HCT116 (cell line): ENCODE measurements around the gene CPT1C. TPM values are rescaled to one million over a fixed set of nuclear protein-coding genes. Genes with fewer than 3 reads are reported as not detected.

ENCODE experiments used
- ATAC-seq: fragments of 200-7000 bp; cut with Tn5 transposase; 2 replicates; pipeline ENCODE4 v1.9.1; 2020; ENCODE audit warnings: mild to moderate bottlenecking, moderate library complexity
- BruUV-seq: library from RNA; stranded (reverse); fragments of 400-500 nt; replicated peaks from 2 replicates; lab custom pipeline; 2021; lab: Mats Ljungman, UMichigan
- CTCF ChIA-PET: fragments of 300-600 bp; sonication (Branson Sonifier 250); formaldehyde crosslinking; loops from one replicate; lab custom pipeline; 2021; ENCODE audit warnings: antibody characterized with exemption; lab: Charles Lee
- POLR2A ChIA-PET: fragments of 300-600, 350-600 bp; sonication (Branson Sonifier 250); formaldehyde crosslinking; loops from one replicate; lab custom pipeline; 2021; ENCODE audit warnings: antibody characterized with exemption; lab: Charles Lee
- RAD21 ChIA-PET, 2 experiments: fragments of 300-600 bp; sonication (Branson Sonifier 250); formaldehyde crosslinking; loops; one replicate each; lab custom pipeline; 2023; ENCODE audit warnings: low total read pairs in 2 of 2; ENCODE audit not compliant: uncharacterized antibody in 2 of 2, unreplicated experiment in 2 of 2, low non-redundant PET in 1 of 2; lab: Charles Lee
- DNase-seq: peaks from one replicate; pipeline ENCODE4 v3.0.0-alpha.2; 2010; ENCODE audit warnings: low read depth, low spot score
- H2AFZ ChIP-seq: fragments of 200-600 bp; shearing (Covaris generic), sonication (generic); 2 replicates; pipeline ENCODE4 v1.6.1; 2017; ENCODE audit warnings: low read depth, mixed run types, mixed read lengths, antibody characterized with exemption, low read length; ENCODE audit not compliant: poor library complexity, severe bottlenecking
- H3K27ac ChIP-seq: 2 replicates; pipeline ENCODE4 v1.5.1; 2012; ENCODE audit warnings: low read depth, low read length
- H3K27me3 ChIP-seq: fragments of 200-600 bp; sonication (generic); 2 replicates; pipeline ENCODE4 v1.6.1; 2016; ENCODE audit warnings: mixed run types, low read length, mixed read lengths; ENCODE audit not compliant: insufficient read depth
- H3K36me3 ChIP-seq, 2 experiments: fragments of 200-500 bp in 1 of 2; fragments of 200-600 bp in 1 of 2; sonication (Bioruptor generic) in 1 of 2; sonication (generic) in 1 of 2; 2 replicates each; pipeline versions ENCODE4 v1.5.1 to v1.6.1; 2014 to 2016; ENCODE audit warnings: low read length in 2 of 2, inconsistent platforms in 1 of 2, mixed read lengths in 1 of 2, mixed run types in 1 of 2; ENCODE audit not compliant: insufficient read depth in 2 of 2, control insufficient read depth in 1 of 2
- H3K4me1 ChIP-seq, 2 experiments: fragments of 200-600 bp in 1 of 2; sonication (generic) in 1 of 2; 2 replicates each; pipeline versions ENCODE4 v1.5.1 to v1.6.1; 2012 to 2017; ENCODE audit warnings: low read length in 2 of 2, inconsistent platforms in 1 of 2, mild to moderate bottlenecking in 1 of 2, mixed read lengths in 1 of 2, mixed run types in 1 of 2, moderate library complexity in 1 of 2; ENCODE audit not compliant: insufficient read depth in 2 of 2, control insufficient read depth in 1 of 2
- H3K4me2 ChIP-seq: fragments of 200-600 bp; sonication (generic); 2 replicates; pipeline ENCODE4 v1.6.1; 2017; ENCODE audit warnings: mixed run types, low read length, mixed read lengths
- H3K4me3 ChIP-seq, 2 experiments: fragments of 200-600 bp in 1 of 2; sonication (generic) in 1 of 2; replicated peaks in 1 of 2; 2 replicates each; pipeline ENCODE4 v1.5.1; 2011 to 2016; ENCODE audit warnings: low read length in 2 of 2, control low read depth in 1 of 2, low read depth in 1 of 2, mild to moderate bottlenecking in 1 of 2, mixed read lengths in 1 of 2, mixed run types in 1 of 2
- H3K79me2 ChIP-seq: fragments of 200-600 bp; sonication (generic); 2 replicates; pipeline ENCODE4 v1.6.1; 2017; ENCODE audit warnings: mild to moderate bottlenecking, mixed run types, low read length, moderate library complexity, mixed read lengths; ENCODE audit not compliant: insufficient read depth
- H3K9ac ChIP-seq: fragments of 200-600 bp; sonication (generic); 2 replicates; pipeline ENCODE4 v1.6.1; 2016; ENCODE audit warnings: low read length, mixed read lengths
- H3K9me2 ChIP-seq: fragments of 200-600 bp; sonication (generic), shearing (Covaris generic); 2 replicates; pipeline ENCODE4 v1.6.1; 2017; ENCODE audit warnings: mixed run types, mild to moderate bottlenecking, moderate library complexity; ENCODE audit not compliant: insufficient read depth
- H3K9me3 ChIP-seq, 2 experiments: fragments of 200-500 bp in 1 of 2; fragments of 200-600 bp in 1 of 2; sonication (Bioruptor generic) in 1 of 2; sonication (generic) in 1 of 2; 2 replicates each; pipeline ENCODE4 v1.6.1; 2014 to 2017; ENCODE audit warnings: low read length in 2 of 2, mixed read lengths in 2 of 2, inconsistent platforms in 1 of 2, low read depth in 1 of 2, mild to moderate bottlenecking in 1 of 2, mixed run types in 1 of 2, moderate library complexity in 1 of 2; ENCODE audit not compliant: control insufficient read depth in 1 of 2, insufficient read depth in 1 of 2
- H4K20me1 ChIP-seq: fragments of 200-600 bp; sonication (generic), shearing (Covaris generic); 2 replicates; pipeline ENCODE4 v1.6.1; 2017; ENCODE audit warnings: mixed run types, mild to moderate bottlenecking, moderate library complexity; ENCODE audit not compliant: insufficient read depth
- POLR2AphosphoS5 ChIP-seq: IDR thresholded peaks from 2 replicates; pipeline ENCODE4 v1.6.1; 2011; ENCODE audit warnings: mild to moderate bottlenecking, low read depth, low read length, moderate library complexity
- REST ChIP-seq: IDR thresholded peaks from 2 replicates; pipeline ENCODE4 v1.6.1; 2012; ENCODE audit warnings: low read depth
- SIN3A ChIP-seq: IDR thresholded peaks from 2 replicates; pipeline ENCODE4 v1.6.1; 2012; ENCODE audit warnings: low read depth
- SRF ChIP-seq: IDR thresholded peaks from 2 replicates; pipeline ENCODE4 v1.6.1; 2012; ENCODE audit warnings: low read depth
- TCF7L2 ChIP-seq: IDR thresholded peaks from 2 replicates; pipeline ENCODE4 v1.7.0; 2011; ENCODE audit warnings: borderline replicate concordance, inconsistent platforms; ENCODE audit not compliant: insufficient read depth, insufficient read length; ENCODE audit errors: extremely low read depth
- YY1 ChIP-seq: IDR thresholded peaks from 2 replicates; pipeline ENCODE4 v1.6.1; 2011; ENCODE audit warnings: low read length, low read depth, moderate library complexity, mild to moderate bottlenecking; ENCODE audit not compliant: insufficient replicate concordance; ENCODE audit errors: extremely low read depth
- intact Hi-C: fragments of 100-400 bp; cut with micrococcal nuclease; formaldehyde crosslinking; loops from 2 replicates; pipeline ENCODE4 v1.10.0; 2022
- total RNA-seq: library from RNA; stranded (reverse); gene quantifications from one replicate; pipeline ENCODE4 v1.2.1, GENCODE V29; 2021; ENCODE audit not compliant: unreplicated experiment

Gene CPT1C
- total RNA-seq, 1 experiment from 2014 or later = 12.0 TPM

GRCh38 chr19:49665351-49666119 is 25.4 kb upstream of the CPT1C start, which contains the start of the genes BCL2L12 and IRF3:
Gene BCL2L12, plus strand, starts transcription at chr19:49665933. Its CDS starts 760 bp downstream, at chr19:49666693.
Gene IRF3, minus strand, starts transcription at chr19:49665857. Its CDS starts 1,019 bp downstream, at chr19:49664838.
- Histone ChIP-seq H3K4me2 (peak within 1 kb of the TSS; percentile 78), H3K36me3 (peaks cover 4 to 37% of the 10 kb centered on the region in 2 experiments; a peak in 3 of 4 replicates), H2AFZ (no peak within 1 kb of the TSS), H3K27ac (peak within 1 kb of the TSS; percentile 95), H3K9ac (peak within 1 kb of the TSS; percentile 91)
- DNase-seq (peak; percentile 88), ATAC-seq (peak; percentile 75)
- BruUV-seq = TSS peak; percentile 63
- ChIA-PET CTCF (interaction anchor here (2.0 to 2.2 kb wide), 2 partner anchors 11 to 95 kb away, joined by 6 read pairs; partner anchors contain the start of gene PRMT1), RAD21 (no interaction called here)
- TF ChIP-seq POLR2AphosphoS5 = peak; percentile 40; the same call in 1 of the 2 replicates
- peak; percentile 19 for TF ChIP-seq YY1
- TF ChIP-seq REST = no peak
- TF ChIP-seq TCF7L2 = no peak
- TF ChIP-seq SIN3A = peak; percentile 77
- peak; percentile 100 for TF ChIP-seq SRF
- TF ChIP-seq, all 23 proteins: peak for 4
- peak within 1 kb of the TSS; percentile 90 to 95 for H3K4me3 ChIP-seq
- no peaks in the 10 kb centered on the region for H4K20me1 ChIP-seq
- no peaks in the 10 kb centered on the region for H3K9me2 ChIP-seq
- intact Hi-C loops = no loop called here
- peaks cover 59% of the 10 kb centered on the region for H3K79me2 ChIP-seq
- H3K27me3 ChIP-seq = no peaks in the 10 kb centered on the region
- H3K4me1 ChIP-seq = peaks cover 6 to 30% of the 10 kb centered on the region in 2 experiments; a peak in 3 of 4 replicates
- POLR2A ChIA-PET = interaction anchor here (1.1 to 2.9 kb wide), 6 partner anchors 9 to 187 kb away, joined by 3 to 53 read pairs (median 10); partner anchors contain the start of genes PRMT1, RRAS and SCAF1
- no peaks in the 10 kb centered on the region for H3K9me3 ChIP-seq
